Measurements from ENCODE around the gene PRIMPOL. TPM values are rescaled to one million over a fixed set of nuclear protein-coding genes. Genes with fewer than 3 reads are reported as not detected.

PRIMPOL gene
- total RNA-seq, 1 donor from 2014 or later, result 12.8 TPM

- no peak overlapping the region for H3K27ac Mint-ChIP-seq (ENCODE audit: unreplicated experiment)
- TF ChIP-seq CTCF (IDR thresholded peaks at IDR 0.05; ENCODE audit: partially characterized antibody, unreplicated experiment), result no peak
- H3K9me3 Mint-ChIP-seq (ENCODE audit: unreplicated experiment), result peaks cover 4% of the 10 kb centered on the region
- H3K4me3 Mint-ChIP-seq (ENCODE audit: unreplicated experiment), result no peak overlapping the region
- DNase-seq, result no peak
- peaks cover 9% of the 10 kb centered on the region for H3K36me3 Mint-ChIP-seq (ENCODE audit: unreplicated experiment)
- H3K27me3 Mint-ChIP-seq (ENCODE audit: unreplicated experiment), result peaks cover 5% of the 10 kb centered on the region
- H3K4me1 Mint-ChIP-seq (ENCODE audit: low read depth, unreplicated experiment), result peaks cover 15% of the 10 kb centered on the region
These were observed 94.1 kb downstream of the PRIMPOL start for GRCh38 chr4:184743650-184744049.

DNA sequence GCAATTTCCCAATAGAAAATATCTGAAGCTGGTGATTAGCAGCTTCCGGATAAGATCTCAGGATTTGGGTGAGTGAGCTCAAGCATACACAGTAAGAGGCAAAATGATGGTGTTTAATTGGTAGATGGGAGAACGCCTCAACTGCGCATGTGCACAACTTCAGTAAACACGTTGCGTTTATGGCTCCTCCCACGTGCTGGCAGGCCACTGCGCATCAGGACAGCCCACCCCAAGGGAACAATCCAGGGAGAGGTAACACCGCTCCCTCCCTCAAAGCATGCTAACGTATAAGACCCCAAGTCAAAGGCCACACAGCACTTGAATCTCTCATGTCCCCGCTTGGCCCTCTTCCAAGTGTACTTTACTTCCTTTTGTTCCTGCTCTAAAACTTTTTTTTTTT lies 94.7 kb downstream of the PRIMPOL start:
- Mint-ChIP-seq H3K27ac (ENCODE audit: unreplicated experiment) (no peak overlapping the region), H3K36me3 (ENCODE audit: unreplicated experiment) (peaks cover 9% of the 10 kb centered on the region), H3K4me1 (ENCODE audit: low read depth, unreplicated experiment) (peaks cover 16% of the 10 kb centered on the region), H3K9me3 (ENCODE audit: unreplicated experiment) (peaks cover 4% of the 10 kb centered on the region), H3K27me3 (ENCODE audit: unreplicated experiment) (peaks cover 5% of the 10 kb centered on the region), H3K4me3 (ENCODE audit: unreplicated experiment) (no peak overlapping the region)
- DNase-seq, result no peak
- TF ChIP-seq CTCF (IDR thresholded peaks at IDR 0.05; ENCODE audit: partially characterized antibody, unreplicated experiment), result no peak

Other genes with a start within 250 kb of the PRIMPOL start
- gene IRF2, start 175.2 kb upstream of the PRIMPOL start, total RNA-seq (ENCODE audit: unreplicated experiment), result 7.4 TPM
- gene CASP3, start 291 bp upstream of the PRIMPOL start, total RNA-seq (ENCODE audit: unreplicated experiment), result 311 TPM
- 18.0 TPM for gene CENPU, start 84.4 kb downstream of the PRIMPOL start, total RNA-seq (ENCODE audit: unreplicated experiment)
- 31.7 TPM for gene ACSL1, start 176.2 kb downstream of the PRIMPOL start, total RNA-seq (ENCODE audit: unreplicated experiment)

Data from glutamatergic neuron (in vitro differentiated cells).